Embryonic facial prominence (tissue), 1 donor: Measurements from ENCODE around the gene ABCG1.

ENCODE experiments used
- DNase-seq: peaks from one replicate; pipeline ENCODE4 v3.0.0-alpha.2; 2016; ENCODE audit errors: extremely low spot score

ABCG1 gene

GRCh38 chr21:42232176-42232825 is 13.4 kb downstream of the ABCG1 start:
- DNase-seq: no peak

GRCh38 chr21:42233067-42233961 is 14.4 kb downstream of the ABCG1 start:
- DNase-seq: no peak

- no peak for DNase-seq
Measured at GRCh38 chr21:42234041-42234440, 15.1 kb downstream of the ABCG1 start.

- no peak for DNase-seq
Measured at GRCh38 chr21:42234464-42235241, 15.7 kb downstream of the ABCG1 start.

- DNase-seq: no peak
Measured at GRCh38 chr21:42235593-42235992, 16.7 kb downstream of the ABCG1 start.

- DNase-seq: no peak
Measured at GRCh38 chr21:42236014-42236413, 17.1 kb downstream of the ABCG1 start.

GRCh38 chr21:42236693-42237092 is 17.8 kb downstream of the ABCG1 start:
- DNase-seq: no peak

GRCh38 chr21:42237161-42237560 is 18.2 kb downstream of the ABCG1 start:
- no peak for DNase-seq

GRCh38 chr21:42237577-42237976 is 18.6 kb downstream of the ABCG1 start:
- no peak for DNase-seq

- DNase-seq: no peak
Measured at GRCh38 chr21:42238185-42238934, 19.4 kb downstream of the ABCG1 start.

- no peak for DNase-seq
Measured at GRCh38 chr21:42239556-42239955, 20.6 kb downstream of the ABCG1 start.

GRCh38 chr21:42239973-42240372 is 21.0 kb downstream of the ABCG1 start:
- DNase-seq: no peak

- DNase-seq: no peak
Measured at GRCh38 chr21:42242611-42243010, 23.7 kb downstream of the ABCG1 start.

- DNase-seq: no peak
Measured at GRCh38 chr21:42243026-42243425, 24.1 kb downstream of the ABCG1 start.

- no peak for DNase-seq
Measured at GRCh38 chr21:42245331-42246193, 26.6 kb downstream of the ABCG1 start.

- no peak for DNase-seq
Measured at GRCh38 chr21:42247716-42248115, 28.8 kb downstream of the ABCG1 start.

- no peak for DNase-seq
Measured at GRCh38 chr21:42248241-42248640, 29.3 kb downstream of the ABCG1 start.

GRCh38 chr21:42248783-42249597 is 30.1 kb downstream of the ABCG1 start:
- DNase-seq: no peak
